ENCODE measurements around the gene RABGGTB. TPM values are rescaled to one million over a fixed set of nuclear protein-coding genes. Genes with fewer than 3 reads are reported as not detected.

RABGGTB gene
- total RNA-seq, 4 donors from 2014 or later = 25.0 to 54.9 (median 46.9) TPM

GRCh38 chr1:75841421-75841820 lies 55.4 kb downstream of the RABGGTB start:
- H3K9me3 ChIP-seq = peaks cover 0 to 3% (median 0%) of the 10 kb centered on the region in 3 donors
- H3K4me1 ChIP-seq = no peaks in the 10 kb centered on the region
- H3K27ac ChIP-seq = no peak overlapping the region
- no peak for ATAC-seq
- no peak overlapping the region for H3K4me3 ChIP-seq
- TF ChIP-seq POLR2AphosphoS5 (IDR thresholded peaks at IDR 0.05) (no peak), POLR2A (IDR thresholded peaks at IDR 0.05) (no peak), CTCF (IDR thresholded peaks at IDR 0.05) (no peak), EP300 (IDR thresholded peaks at IDR 0.05) (no peak)
- H3K36me3 ChIP-seq = no peaks in the 10 kb centered on the region
- H3K27me3 ChIP-seq = no peaks in the 10 kb centered on the region

Small RNA genes lying within 50 kb of the gene (small RNA-seq; reads per million reads assigned to genes)
- gene SNORD45A = 0 reads per million in 4 donors
- 0 reads per million in 4 donors for gene SNORD45B
- gene SNORD45C = 0 reads per million in 4 donors

Other genes with a start within 250 kb of the RABGGTB start
- 1 to 10 TPM in 1 of 4 donors, under 1 TPM in 3; 0.27 to 1.1 (median 0.42) TPM for gene SLC44A5, start 175.1 kb upstream of the RABGGTB start, total RNA-seq
- gene ACADM, start 61.5 kb upstream of the RABGGTB start, total RNA-seq = 10 to 100 TPM; 51.2 to 73.8 (median 66.3) TPM
- under 1 TPM in 2 of 4 donors, not detected in 2; 0.67 to 0.93 TPM for gene MSH4, start 10.6 kb downstream of the RABGGTB start, total RNA-seq
- not detected for gene ASB17, start 146.1 kb downstream of the RABGGTB start, total RNA-seq

Measured in gastroesophageal sphincter (tissue), 4 donors.